Camera-type eye (tissue), 1 donor: ENCODE data around the gene ABHD13. TPM values are rescaled to one million over a fixed set of nuclear protein-coding genes. Genes with fewer than 3 reads are reported as not detected.

Source experiments
- total RNA-seq: library from RNA; depleted of rRNA; stranded (reverse); fragments of >200 nt; gene quantifications from one replicate; pipeline ENCODE4 v1.2.3, GENCODE V29; 2014

Gene ABHD13
- total RNA-seq = 19.5 TPM

DNA sequence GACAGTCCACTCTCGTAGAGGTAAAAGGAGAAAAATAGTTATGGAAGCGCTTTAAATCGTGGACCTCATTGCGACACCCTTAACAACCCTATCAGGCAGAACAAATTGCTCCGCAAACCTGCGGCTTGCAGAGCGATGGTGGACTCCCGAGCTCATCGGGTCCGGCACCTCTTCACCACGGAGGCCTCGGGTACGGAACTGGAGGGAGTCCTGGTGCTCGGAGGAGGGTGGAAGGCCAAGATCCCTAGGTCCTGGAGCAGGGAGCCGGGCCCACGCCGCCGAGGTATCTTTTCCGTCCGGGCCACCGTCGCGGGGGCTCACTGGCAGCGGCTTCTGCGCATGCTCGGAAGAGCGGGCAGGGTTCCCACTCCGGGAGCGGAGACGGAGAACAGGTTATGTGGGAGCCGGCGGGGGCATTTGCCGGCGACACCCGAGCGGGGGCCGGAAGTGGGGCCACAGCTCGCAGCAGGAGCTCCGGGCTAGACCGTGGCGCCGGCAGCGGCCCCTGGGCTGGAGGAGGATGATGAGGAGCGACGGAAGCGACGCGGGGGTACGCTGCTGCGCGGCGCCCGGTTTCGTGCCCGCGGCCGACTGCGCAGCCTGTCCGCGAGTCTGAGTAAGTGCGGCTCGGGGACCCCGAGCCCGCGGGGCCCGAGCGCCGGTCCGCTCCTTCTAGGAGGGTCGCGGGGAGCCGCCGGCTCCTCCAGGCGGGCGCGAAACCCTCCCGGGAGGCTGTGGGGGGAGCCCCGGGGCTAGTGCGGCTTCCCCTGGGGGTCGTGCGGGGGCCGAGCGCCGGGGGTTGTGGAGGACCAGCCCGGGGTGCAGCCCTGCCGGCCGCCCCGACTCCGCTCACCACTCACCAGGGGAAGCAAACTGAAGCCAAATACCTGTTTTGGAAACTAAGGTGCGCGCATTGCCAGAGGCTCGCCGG, at the start of gene ABHD13:
Gene ABHD13 (plus strand): TSS at position 349 of the 931 bp plus-strand sequence. CDS start 10,827 bp downstream, outside the sequence.

DNA sequence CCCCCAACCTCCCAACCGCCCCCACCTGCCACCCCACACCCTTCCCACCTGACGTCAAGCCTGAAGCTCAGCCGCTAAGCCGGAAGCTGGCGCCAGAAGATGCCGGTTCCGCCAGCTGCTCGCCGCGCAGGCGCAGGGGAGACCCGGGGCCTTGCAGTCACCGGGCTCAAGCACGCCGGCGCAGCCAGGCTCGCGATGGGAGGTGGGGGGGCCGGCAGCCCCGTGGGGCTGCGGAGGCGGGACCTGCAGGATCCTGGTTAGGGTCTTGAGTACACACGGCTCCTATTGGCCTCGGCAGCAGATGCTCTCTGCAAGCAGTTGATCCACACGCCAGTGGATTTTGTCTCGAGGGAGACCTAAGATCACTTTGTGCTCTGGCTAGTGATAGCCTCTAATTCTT, 2.8 kb upstream of the ABHD13 start, which contains the start of gene LIG4:
Gene LIG4 (minus strand): TSS at position 101 of the 400 bp plus-strand sequence. CDS start 4,268 bp downstream, outside the sequence.

DNA sequence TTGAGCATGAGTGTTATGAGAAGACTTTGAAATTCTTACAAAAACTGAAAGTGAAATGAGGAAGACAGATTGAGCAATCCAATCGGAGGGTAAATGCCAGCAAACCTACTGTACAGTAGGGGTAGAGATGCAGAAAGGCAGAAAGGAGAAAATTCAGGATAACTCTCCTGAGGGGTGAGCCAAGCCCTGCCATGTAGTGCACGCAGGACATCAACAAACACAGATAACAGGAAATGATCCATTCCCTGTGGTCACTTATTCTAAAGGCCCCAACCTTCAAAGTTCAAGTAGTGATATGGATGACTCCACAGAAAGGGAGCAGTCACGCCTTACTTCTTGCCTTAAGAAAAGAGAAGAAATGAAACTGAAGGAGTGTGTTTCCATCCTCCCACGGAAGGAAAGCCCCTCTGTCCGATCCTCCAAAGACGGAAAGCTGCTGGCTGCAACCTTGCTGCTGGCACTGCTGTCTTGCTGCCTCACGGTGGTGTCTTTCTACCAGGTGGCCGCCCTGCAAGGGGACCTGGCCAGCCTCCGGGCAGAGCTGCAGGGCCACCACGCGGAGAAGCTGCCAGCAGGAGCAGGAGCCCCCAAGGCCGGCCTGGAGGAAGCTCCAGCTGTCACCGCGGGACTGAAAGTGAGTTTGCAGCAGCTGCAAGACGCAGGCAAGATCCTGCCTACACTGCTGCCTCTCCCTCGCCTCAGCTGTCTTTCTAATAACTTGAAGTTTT, 51.6 kb downstream of the ABHD13 start, which contains the start of gene TNFSF13B:
Gene TNFSF13B (plus strand): TSS at position 118 of the 728 bp plus-strand sequence. CDS start 178 bp downstream, at position 296.

Other genes with a start within 250 kb of the ABHD13 start
- gene LIG4, start 2.9 kb upstream of the ABHD13 start, total RNA-seq = 16.5 TPM
- 1.4 TPM for gene TNFSF13B, start 51.3 kb downstream of the ABHD13 start, total RNA-seq